ENCODE measurements around the gene CCDC170. TPM values are rescaled to one million over a fixed set of nuclear protein-coding genes. Genes with fewer than 3 reads are reported as not detected.
"Not testable (repeated sequence)": the region's sequence is repeated elsewhere in the genome, so short reads cannot be mapped to it uniquely, and the experiment has no call there.

CCDC170 gene
- total RNA-seq, 4 donors from 2014 or later, result 0.35 to 1.7 (median 1.5) TPM; not detected in 1

DNA sequence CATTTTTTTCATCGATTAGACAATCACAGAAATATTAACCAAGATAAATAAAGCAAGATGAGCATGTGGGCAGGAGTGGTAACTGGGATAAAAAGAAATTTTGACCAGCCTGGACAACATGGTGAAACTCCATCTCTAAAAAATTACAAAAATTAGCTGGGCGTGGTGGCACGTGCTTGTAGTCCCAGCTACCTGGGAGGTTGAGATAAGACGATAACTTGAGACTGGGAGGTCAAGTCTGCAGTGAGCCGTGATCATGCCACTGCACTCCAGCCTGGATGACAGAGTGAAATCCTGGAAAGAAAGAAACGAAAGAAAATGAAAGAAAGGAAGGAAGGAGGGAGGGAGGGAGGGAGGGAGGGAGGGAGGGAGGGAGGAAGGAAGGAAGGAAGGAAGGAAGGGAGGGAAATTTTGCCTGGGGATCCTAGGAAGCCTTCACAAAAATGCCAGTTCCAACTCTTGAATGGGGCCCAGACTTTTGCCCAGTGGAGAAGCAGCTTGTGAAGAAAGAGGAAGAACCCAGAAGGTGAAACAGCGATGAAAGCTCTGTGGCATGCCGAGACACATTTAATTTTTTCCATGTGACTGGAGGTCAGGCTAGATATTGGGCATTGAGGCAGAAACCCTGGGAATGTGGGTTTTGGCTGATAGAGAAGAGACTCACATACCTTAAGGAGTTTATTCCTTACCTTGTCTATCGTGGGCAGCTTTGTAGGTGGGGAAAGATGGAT, 20.3 kb downstream of the CCDC170 start:
- DNase-seq, result no peak
- H3K27ac ChIP-seq, result no peak overlapping the region
- H3K27me3 ChIP-seq, result no peaks in the 10 kb centered on the region
- TF ChIP-seq, protein P1, sequence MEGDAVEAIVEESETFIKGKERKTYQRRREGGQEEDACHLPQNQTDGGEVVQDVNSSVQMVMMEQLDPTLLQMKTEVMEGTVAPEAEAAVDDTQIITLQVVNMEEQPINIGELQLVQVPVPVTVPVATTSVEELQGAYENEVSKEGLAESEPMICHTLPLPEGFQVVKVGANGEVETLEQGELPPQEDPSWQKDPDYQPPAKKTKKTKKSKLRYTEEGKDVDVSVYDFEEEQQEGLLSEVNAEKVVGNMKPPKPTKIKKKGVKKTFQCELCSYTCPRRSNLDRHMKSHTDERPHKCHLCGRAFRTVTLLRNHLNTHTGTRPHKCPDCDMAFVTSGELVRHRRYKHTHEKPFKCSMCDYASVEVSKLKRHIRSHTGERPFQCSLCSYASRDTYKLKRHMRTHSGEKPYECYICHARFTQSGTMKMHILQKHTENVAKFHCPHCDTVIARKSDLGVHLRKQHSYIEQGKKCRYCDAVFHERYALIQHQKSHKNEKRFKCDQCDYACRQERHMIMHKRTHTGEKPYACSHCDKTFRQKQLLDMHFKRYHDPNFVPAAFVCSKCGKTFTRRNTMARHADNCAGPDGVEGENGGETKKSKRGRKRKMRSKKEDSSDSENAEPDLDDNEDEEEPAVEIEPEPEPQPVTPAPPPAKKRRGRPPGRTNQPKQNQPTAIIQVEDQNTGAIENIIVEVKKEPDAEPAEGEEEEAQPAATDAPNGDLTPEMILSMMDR (IDR thresholded peaks at IDR 0.05), result no peak
- no peak for TF ChIP-seq POLR2A (IDR thresholded peaks at IDR 0.05)
- H3K9me3 ChIP-seq, result peaks cover 0 to 7% (median 0%) of the 10 kb centered on the region in 4 donors
- no peaks in the 10 kb centered on the region for H3K36me3 ChIP-seq
- H3K4me1 ChIP-seq, result no peaks in the 10 kb centered on the region
- H3K4me3 ChIP-seq, result no peak overlapping the region

DNA sequence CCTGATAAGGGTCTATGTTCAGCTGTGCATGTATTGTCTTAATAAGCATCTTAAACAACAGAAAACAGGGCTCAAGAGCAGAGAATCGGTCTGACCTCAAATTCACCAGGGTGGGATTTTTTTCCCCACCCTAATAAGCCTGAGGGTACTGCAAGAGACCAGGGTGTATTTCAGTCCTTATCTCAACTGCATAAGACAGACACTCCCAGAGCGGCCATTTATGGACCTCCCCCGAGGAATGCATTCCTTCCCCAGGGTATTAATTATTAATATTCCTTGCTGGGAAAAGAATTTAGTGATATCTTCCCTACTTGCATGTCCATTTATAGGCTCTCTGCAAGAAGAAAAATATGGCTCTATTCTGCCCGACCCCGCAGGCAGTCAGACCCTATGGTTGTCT, 25.2 kb downstream of the CCDC170 start:
- H3K36me3 ChIP-seq, H3K27ac ChIP-seq, DNase-seq, H3K9me3 ChIP-seq, H3K4me3 ChIP-seq, H3K27me3 ChIP-seq, H3K4me1 ChIP-seq: not testable (repeated sequence)

DNA sequence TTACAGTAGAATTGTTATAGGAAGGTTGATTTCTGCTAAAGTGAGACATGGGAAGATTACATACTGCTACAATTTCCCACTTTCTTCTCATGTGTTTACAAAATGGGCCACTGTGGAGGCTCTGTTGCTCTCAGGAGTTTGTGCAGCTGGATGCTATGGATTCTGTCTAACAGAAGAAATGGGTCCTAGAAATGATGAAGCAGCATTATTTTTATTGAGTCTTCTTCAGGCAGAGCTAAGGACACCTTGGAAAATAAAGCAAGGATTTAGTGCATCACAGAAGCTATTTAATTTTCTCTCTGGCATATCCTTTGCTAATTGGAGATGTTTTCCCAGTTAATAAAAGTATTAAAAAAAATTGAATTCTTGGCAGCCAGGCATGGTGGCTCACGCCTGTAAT, 29.2 kb downstream of the CCDC170 start:
- no peak for DNase-seq
- no peaks in the 10 kb centered on the region for H3K4me1 ChIP-seq
- no peaks in the 10 kb centered on the region for H3K36me3 ChIP-seq
- H3K27ac ChIP-seq, result no peak overlapping the region
- TF ChIP-seq POLR2A (IDR thresholded peaks at IDR 0.05), result no peak
- TF ChIP-seq, protein P1 (IDR thresholded peaks at IDR 0.05), result no peak
- no peak overlapping the region for H3K4me3 ChIP-seq
- peaks cover 0 to 7% (median 0%) of the 10 kb centered on the region in 4 donors for H3K9me3 ChIP-seq
- no peaks in the 10 kb centered on the region for H3K27me3 ChIP-seq

DNA sequence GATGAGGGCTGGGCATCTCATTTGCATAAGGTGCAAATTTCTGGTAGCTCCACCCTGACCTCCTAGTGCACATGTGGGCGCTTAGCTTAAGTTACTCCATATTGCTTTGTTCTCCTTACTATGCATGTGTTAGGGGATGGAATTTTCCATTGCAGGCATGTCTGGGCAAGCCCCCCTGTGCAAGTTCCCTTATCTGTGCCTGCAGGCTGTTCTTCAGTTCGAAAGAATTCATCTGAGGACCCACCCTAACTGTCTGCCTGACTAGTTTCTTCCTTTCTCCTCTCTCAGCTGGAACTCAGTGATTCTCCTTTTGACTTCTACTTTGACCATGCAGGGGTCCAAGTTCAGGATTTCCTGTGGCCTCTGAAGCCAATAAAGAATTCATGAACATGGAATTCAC, 30.2 kb downstream of the CCDC170 start:
- Histone ChIP-seq H3K4me1 (no peaks in the 10 kb centered on the region), H3K9me3 (peaks cover 0 to 2% (median 0%) of the 10 kb centered on the region in 4 donors), H3K27me3 (no peaks in the 10 kb centered on the region), H3K36me3 (no peaks in the 10 kb centered on the region), H3K27ac (no peak overlapping the region), H3K4me3 (no peak overlapping the region)
- TF ChIP-seq POLR2A (IDR thresholded peaks at IDR 0.05), result no peak
- TF ChIP-seq, protein P1 (IDR thresholded peaks at IDR 0.05), result no peak
- no peak for DNase-seq

DNA sequence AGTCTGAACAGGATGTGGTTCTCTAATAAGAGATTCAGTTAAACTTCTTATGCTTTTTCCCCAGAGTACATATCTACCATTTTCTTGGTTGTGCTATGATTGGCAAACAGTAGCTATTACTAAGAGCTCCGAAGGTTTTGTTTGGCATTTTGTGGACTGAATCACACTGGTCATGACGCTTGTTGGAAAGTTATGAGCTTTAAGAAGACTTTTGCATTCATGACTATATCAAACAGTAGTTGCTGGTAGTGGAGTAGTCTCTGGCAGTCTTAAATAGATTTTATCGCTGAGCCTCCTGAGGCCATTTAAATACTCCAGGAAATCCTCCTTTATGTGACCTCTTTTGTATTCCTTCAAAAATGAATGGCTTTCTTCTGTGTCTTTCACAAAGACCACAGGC, 40.8 kb downstream of the CCDC170 start:
- Histone ChIP-seq H3K27me3 (no peaks in the 10 kb centered on the region), H3K36me3 (no peaks in the 10 kb centered on the region), H3K27ac (no peak overlapping the region), H3K4me1 (no peaks in the 10 kb centered on the region), H3K9me3 (no peaks in the 10 kb centered on the region), H3K4me3 (no peak overlapping the region)
- DNase-seq, result no peak
- TF ChIP-seq POLR2A (IDR thresholded peaks at IDR 0.05), result no peak
- TF ChIP-seq, protein P1 (IDR thresholded peaks at IDR 0.05), result no peak

DNA sequence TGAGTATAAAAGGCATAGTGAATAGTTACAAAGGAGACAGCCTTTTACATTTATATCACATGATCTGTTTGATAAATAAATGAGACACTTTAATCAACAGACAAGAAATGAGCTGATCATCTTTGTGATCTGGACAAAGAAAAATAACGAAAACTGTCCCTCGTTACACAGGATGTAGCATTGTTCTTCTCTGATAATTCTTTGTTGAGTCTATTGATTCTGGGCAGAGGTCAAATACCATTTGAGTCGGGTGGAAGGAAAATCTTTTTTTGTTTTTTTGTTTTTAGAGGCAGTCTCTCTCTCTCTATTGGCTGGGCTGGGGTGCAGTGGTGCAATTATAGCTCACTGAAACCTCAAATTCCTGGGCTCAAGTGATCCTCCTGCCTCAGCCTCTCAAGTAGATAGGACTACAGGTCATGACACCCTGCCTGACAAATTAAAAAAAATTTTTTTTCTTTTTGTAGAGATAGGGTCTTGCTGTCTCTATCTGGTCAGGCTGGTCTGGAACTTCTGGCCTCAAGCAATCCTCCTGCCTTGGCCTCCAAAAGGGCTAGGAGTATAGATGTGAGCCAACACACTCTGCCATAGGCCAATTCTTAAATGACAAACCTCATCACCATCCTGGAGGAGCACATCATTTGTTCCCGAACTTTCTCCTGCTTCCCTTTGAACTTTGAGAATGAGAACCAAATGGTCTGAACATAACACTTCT, 41.8 kb downstream of the CCDC170 start:
- peaks cover 0 to 3% (median 0%) of the 10 kb centered on the region in 4 donors for H3K9me3 ChIP-seq
- TF ChIP-seq POLR2A (IDR thresholded peaks at IDR 0.05), result no peak
- TF ChIP-seq, protein P1 (IDR thresholded peaks at IDR 0.05), result no peak
- no peak overlapping the region for H3K27ac ChIP-seq
- no peaks in the 10 kb centered on the region for H3K4me1 ChIP-seq
- DNase-seq, result no peak
- H3K36me3 ChIP-seq, result no peaks in the 10 kb centered on the region
- no peak overlapping the region for H3K4me3 ChIP-seq
- no peaks in the 10 kb centered on the region for H3K27me3 ChIP-seq

Data from Peyer's patch (tissue), 4 donors.